HG02571 (cell line): Measurements from ENCODE around the gene COX20.

Experiments
- ATAC-seq: cut with Tn5 transposase; IDR thresholded peaks from one replicate; pipeline ENCODE4 v1.9.1; 2021; ENCODE audit warnings: mild to moderate bottlenecking, moderate library complexity; ENCODE audit not compliant: unreplicated experiment

The COX20 gene

DNA sequence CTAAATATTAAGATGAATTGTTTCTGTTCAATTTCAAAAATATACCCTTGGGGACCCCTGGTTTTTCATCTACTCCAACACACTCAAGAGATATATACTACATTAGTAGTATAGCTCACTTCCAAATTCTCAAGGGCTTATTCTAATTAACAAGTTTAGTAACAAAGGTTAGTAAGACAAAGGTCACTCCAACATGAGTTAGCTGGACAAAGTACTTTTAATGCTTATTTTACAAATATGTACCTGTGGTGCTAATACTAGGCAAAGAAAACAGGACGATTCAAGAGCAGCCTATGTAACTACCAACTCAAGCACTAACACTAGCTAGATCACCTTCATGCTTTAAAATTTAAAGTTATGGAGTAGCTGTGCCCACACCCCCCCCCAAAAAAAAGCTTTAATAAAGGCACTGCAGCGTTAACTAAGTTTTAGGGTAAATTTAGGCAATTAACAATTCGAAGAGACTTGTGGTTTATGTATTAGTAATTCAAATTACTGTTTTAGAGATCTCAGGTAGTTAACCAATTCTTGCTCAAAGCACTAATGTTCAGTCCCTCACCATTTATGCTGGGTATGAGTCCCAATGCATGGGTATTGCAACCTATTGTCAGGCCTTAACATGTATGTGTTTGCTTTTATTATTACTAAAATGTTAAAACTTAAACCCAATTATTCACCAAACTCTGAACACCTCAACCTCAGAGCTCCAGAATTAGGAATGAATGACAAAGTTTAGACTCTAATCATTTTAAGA lies 14.8 kb downstream of the COX20 start:
- ATAC-seq: no peak

- ATAC-seq: no peak
Observed at GRCh38 chr1:244850896-244851295, 15.4 kb downstream of the COX20 start.

DNA sequence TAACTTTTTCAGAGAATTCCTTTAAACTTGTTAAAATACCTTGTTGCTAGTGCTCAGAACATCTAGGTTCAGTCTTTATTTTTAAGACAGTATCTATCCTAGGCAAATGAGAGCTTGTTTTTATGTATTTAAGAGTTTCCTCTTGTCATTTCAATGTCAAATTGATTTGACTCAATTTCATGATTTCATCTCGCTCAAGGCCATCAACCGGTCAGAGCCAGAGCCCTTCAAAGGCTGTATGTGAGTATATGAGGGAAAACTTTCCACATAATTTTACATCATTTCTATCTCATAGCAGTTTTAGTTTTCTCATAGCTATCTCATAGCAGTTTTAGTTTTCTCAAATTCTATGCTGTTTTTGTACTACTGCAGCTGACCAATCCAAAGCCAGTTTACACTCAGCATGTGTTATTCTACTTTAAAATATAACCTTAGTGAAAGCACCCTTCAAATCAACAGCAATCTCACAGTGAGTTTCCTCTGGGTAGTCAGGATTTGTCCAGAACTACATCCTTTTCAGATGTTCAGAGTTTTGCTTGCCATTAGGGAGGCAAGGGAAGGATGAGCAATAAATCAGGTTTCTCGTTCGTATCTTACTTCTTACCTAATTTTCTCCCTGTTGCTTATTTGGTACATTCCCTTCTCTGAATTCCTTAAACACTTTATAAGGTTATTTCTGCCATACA lies 16.2 kb downstream of the COX20 start:
- ATAC-seq: no peak

DNA sequence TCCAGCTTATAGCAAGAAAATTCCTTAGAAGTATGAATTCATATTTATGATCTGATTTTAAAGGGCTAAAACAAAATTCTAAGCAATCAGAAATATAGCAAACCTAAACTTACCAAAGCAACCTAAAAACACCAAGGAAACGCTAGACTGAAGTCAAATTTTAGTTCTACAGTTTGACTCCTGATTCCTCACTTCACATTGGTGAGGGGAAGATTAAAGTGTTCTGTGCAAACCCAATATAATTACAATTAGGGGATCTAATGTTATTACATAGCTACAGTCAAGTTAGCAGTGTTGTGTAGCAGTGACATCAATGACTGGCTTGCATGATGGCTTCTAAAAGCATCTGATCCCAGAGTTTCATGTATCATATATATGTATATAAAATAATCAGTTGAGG lies 17.2 kb downstream of the COX20 start:
- ATAC-seq: no peak

DNA sequence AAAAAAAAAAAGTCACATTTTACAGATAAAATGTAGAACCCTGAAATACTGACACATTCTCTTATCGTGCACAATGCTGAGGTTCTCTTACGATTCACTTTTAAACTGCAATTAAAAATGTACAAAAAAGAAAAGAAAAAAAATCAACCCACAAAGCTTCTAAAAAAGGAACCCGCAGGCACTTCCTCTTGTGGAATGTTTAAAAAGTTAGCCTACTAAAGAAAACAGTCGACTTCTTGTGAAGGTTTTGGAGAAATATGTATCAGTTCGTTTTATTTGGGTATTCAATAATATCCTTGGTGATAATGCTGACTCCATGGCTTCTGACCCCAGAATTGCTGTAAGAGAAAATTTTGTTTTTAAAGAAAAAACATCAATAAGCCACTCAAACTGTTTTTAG lies 18.7 kb downstream of the COX20 start:
- ATAC-seq: no peak

- ATAC-seq: no peak
Observed at GRCh38 chr1:244854865-244855578, 19.6 kb downstream of the COX20 start.

DNA sequence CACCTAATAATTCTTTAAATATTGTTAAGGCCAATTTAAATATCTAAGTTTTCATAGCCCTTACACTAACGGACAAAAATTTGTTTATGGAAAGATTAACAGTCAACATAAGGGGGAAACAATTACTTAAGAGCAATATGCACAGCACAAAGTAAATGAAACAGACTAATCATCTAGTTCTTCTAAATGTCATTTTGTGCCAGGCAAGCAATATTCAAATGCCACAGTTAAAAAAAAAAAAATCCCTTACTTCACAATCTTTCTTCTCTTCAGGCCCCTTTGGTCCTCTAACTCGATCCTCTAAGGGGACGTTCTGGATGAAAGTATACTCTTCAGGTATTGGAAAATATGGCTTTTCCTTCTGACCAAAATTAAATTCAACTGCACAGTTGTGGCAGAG lies 22.3 kb downstream of the COX20 start:
- no peak for ATAC-seq

DNA sequence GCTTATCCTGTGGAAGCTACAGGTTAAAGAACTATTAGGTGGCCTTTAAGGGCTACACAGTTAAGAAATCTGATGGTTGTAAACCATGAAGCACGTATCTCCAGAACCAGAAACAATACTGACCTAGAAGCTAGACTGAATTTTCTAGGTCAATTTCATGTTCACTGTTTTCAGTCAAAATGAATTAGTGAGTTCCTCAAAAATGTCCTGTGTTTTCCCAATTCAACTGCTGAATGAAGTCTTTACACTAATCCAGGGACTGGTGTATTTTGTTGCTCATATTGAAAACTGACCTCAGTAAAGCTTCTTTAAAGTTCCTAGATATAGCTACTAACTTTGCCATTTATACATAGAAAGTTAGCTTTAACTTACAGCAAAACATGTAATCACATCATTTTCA lies 22.9 kb downstream of the COX20 start:
- ATAC-seq: no peak

GRCh38 chr1:244860078-244860477 lies 24.6 kb downstream of the COX20 start:
- ATAC-seq: no peak

GRCh38 chr1:244860914-244861610 lies 25.6 kb downstream of the COX20 start:
- ATAC-seq: no peak

DNA sequence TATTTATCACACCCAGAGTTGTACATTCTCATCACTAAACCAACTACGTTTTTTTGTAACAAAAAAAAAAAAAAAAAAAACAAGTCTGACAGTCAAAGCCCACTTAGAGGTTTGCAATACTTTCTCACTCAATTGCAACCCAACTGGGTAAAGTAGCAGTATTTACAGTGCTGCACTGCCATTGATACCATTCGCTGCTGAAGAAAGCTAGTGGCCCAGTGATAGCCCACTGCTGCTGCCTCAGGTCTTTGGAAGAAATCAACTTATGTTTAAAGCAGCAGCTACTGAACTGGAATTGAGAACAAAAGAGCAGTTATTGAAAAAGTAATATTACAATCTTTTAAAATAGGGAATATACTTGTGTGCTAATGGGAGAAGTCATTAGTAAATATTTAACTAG lies 26.2 kb downstream of the COX20 start:
- ATAC-seq: no peak

DNA sequence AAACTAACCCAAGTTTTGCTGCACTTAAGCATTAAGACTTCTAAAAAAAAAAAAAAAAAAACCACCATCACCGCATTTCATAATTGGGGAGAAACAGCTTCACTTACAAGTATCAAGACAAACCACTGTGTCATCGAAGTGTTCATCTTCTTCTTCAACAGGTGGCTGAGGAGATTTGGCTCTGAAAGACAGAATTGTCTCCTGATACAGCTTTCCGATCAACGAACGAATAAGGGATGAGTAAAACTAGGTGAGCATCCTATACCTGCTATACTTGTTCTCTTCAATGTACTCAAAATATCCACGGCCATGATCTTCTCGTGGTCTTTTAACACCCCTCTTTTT lies 26.9 kb downstream of the COX20 start:
- no peak for ATAC-seq

DNA sequence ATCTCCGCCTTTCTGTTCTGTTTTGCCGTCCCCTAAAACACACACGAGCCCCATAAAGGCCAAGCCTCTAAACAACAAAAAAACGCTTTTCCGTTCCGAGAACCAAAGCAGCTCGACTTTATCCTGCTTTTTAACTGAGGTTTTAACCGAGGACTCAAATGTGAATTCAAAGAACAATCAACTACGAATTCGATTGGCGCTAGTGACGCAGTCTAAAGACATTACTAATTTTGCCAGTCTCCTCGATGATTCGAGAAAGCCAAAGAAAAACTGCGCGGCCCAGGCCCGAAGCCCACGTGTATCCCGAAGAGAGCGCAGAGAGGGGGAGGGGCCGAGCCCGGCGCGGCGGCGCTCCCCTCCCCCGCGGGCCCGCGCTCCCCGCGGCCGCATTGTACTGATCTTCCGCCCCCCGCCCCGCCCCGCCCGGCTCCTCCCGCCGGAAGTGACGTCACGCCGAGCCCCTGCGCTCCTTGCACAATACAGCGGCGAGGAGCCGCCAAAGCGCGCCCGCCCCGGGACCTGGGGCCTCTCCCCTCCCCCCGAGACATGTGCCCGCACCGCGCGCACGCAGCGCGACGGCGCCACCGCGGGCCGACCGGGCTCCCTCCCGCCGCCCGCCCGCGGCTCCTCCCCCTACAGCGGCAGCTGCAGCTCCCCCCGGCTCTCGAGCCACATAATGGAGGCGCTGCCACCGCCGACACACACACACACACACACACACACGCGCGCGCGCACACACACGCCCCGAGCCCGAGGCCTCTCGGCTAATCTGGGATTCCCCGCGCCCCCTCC lies 27.4 kb downstream of the COX20 start:
- peak; percentile 52 for ATAC-seq

DNA sequence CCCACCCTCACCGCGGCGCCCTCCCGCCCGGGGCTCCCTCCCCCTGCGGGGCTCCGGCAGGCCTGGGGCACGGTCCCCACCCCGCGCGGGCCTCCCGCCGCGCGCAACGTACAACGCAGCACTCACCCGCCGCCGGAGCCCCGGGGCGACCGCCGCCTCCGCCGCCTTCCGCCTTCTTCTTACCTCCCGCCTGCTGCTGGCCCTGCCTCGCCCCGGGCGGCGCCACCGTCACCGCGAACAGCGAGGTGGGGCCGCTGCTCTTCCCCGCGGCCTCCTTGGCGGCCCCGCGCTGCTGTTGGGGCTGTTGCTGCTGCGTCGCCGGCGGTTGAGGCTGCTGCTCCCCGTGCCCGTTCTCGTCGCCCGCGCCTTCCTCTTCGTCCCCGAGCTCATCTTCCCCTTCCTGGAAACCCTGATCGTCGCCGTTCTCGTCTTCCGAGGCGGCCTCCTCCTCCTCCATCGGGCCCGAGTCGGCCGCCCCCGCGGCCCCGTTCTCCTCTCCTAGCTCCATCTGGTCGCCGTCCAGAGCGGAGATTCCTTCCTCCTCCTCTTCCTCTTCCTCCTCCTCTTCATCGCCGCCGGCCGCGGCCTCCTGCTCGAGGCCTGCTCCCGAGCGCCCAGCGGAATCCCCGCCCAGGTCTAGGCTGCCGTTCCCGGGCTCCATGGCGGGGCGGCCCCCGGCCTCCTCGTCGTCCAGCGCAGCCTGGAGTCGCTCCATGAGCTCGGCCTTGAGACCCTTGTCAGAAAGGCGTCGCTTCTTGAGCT lies 28.2 kb downstream of the COX20 start:
- ATAC-seq: peak; percentile 8

DNA sequence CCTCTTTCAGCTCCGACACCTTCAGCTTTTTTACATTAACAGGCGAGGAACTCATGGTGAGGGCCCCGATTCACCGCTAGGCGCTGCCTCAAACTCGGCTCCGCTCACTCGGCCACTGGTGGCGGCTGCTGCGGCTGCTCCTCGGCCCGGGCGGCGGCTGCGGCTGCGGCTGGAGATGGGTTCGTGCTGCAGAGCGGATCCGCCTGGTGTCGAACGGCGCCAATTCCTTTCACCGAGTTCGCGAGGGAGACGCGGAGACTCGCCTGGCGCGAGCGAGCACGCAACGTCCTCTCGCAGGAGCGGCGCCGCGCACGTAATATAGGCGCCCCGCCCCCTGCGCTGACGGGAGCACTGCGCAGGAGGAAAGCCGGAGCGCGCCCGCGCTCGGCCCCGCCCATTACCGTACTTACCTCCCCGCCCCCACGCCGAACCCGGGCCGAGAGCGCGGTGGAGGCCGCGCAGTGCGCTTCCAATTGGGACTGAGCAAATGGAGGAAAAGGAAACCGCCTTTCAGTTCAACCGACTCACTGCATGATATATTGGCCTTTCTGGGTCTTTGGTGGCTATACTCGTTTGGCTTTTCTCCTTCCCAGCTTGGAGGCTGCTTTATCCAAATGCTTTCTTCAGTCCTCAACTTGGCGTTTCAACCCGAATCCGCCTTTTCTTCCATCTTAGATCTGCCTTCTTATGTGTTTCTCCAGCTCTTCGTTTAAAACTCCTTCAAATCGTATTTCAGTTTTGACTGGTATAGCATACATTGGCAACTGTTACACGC lies 29.0 kb downstream of the COX20 start, which contains the start of gene HNRNPU:
Gene HNRNPU (minus strand): TSS at position 291 of the 775 bp plus-strand sequence. CDS start 236 bp downstream, at position 55.
- peak; percentile 56 for ATAC-seq

GRCh38 chr1:244865028-244865371 lies 29.5 kb downstream of the COX20 start:
- no peak for ATAC-seq

DNA sequence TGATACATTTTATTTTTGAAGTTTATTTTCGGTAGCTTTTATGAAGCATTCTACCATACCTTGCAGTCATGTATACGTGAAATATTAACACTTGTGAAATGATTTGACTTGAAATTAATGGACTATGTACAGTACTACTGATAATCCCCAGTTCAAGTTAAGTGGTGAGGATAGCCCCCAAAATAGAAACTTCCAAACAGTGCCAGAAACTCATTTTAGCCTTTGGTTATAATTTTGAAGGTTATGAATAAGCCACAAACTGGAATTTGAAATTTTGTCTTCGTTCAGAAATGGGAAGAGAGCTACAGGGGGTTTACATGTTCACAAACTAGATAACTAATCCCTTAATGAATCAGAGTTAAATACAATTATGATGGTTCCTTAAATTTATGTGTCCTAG lies 30.4 kb downstream of the COX20 start:
- no peak for ATAC-seq

DNA sequence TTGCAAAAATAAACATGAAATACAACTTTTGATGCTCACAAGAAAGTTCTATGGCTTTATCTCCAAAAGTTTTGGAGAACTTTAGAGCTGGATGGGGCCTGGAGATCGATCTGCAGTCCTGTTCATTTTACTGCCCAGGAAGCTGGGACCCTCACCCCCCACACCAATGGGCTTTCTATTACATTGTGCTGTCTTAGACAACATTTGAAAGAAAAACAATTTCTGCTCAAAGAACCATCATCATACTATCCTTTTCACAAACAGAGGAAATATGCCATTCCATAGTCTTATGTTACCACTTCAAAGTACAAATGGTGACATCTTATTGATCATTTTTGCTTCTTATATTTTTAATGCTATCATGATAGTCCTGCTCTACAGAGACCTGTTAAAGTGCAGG lies 30.9 kb downstream of the COX20 start:
- no peak for ATAC-seq
